Liver (tissue), 9 donors: ENCODE measurements around the gene GLS. TPM values are rescaled to one million over a fixed set of nuclear protein-coding genes. Genes with fewer than 3 reads are reported as not detected.

ENCODE experiments used
- DNase-seq: peaks from one replicate; pipeline ENCODE4 v3.0.0-alpha.2; 2017; ENCODE audit warnings: low spot score
- H3K27ac ChIP-seq, 2 donors: one replicate each; pipeline ENCODE4 v1.7.0; 2013; ENCODE audit warnings: inconsistent platforms in 2 of 2, low read length in 2 of 2, control low read depth in 1 of 2, low read depth in 1 of 2, mild to moderate bottlenecking in 1 of 2
- H3K27me3 ChIP-seq, 4 donors: one replicate each; pipeline versions ENCODE4 v1.6.1 to v1.7.0; 2013; ENCODE audit warnings: low read length in 3 of 4, inconsistent platforms in 1 of 4, mild to moderate bottlenecking in 1 of 4, moderate library complexity in 1 of 4; ENCODE audit not compliant: control insufficient read depth in 4 of 4, insufficient read depth in 4 of 4
- H3K36me3 ChIP-seq, 4 donors: one replicate each; pipeline versions ENCODE4 v1.6.1 to v1.7.0; 2013; ENCODE audit warnings: low read length in 3 of 4, mild to moderate bottlenecking in 3 of 4, low read depth in 1 of 4, moderate library complexity in 1 of 4; ENCODE audit not compliant: control insufficient read depth in 4 of 4, insufficient read depth in 3 of 4
- H3K4me1 ChIP-seq, 4 donors: one replicate each; pipeline versions ENCODE4 v1.6.1 to v1.7.0; 2013; ENCODE audit warnings: low read length in 3 of 4, mild to moderate bottlenecking in 3 of 4, moderate library complexity in 1 of 4; ENCODE audit not compliant: control insufficient read depth in 4 of 4, insufficient read depth in 4 of 4
- H3K4me3 ChIP-seq, 3 donors: one replicate each; pipeline versions ENCODE4 v1.6.1 to v1.7.0; 2013; ENCODE audit warnings: low read length in 3 of 3, control low read depth in 1 of 3, low read depth in 1 of 3, mild to moderate bottlenecking in 1 of 3
- H3K9ac ChIP-seq, 2 donors: one replicate each; pipeline ENCODE4 v1.7.0; 2013; ENCODE audit warnings: low read length in 2 of 2, mild to moderate bottlenecking in 2 of 2, moderate library complexity in 2 of 2, control low read depth in 1 of 2, low read depth in 1 of 2
- H3K9me3 ChIP-seq, 4 donors: one replicate each; pipeline versions ENCODE4 v1.6.1 to v1.7.0; 2013; ENCODE audit warnings: low read length in 3 of 4; ENCODE audit not compliant: control insufficient read depth in 4 of 4
- ATF3 ChIP-seq: IDR thresholded peaks from 2 replicates; pipeline ENCODE4 v1.6.1; 2016; ENCODE audit warnings: antibody characterized with exemption
- CTCF ChIP-seq: fragments of 150-350 bp; IDR thresholded peaks from 2 replicates; pipeline ENCODE4 v1.5.1; 2017; ENCODE audit warnings: improper control_type of control experiment, low read depth, low read length; ENCODE audit not compliant: missing input control
- EGR1 ChIP-seq, 2 donors: IDR thresholded peaks; 2 replicates each; pipeline ENCODE4 v1.6.1; 2016 to 2018; ENCODE audit warnings: antibody characterized with exemption in 2 of 2, low read depth in 2 of 2
- FOXA1 ChIP-seq: IDR thresholded peaks from 2 replicates; pipeline ENCODE4 v1.6.1; 2016; ENCODE audit warnings: antibody characterized with exemption
- FOXA2 ChIP-seq: IDR thresholded peaks from 2 replicates; pipeline ENCODE4 v1.6.1; 2016; ENCODE audit warnings: antibody characterized with exemption
- GABPA ChIP-seq, 2 donors: IDR thresholded peaks in 1 of 2; conservative IDR thresholded peaks in 1 of 2; 2 replicates each; pipeline ENCODE4 v1.6.1; 2016; ENCODE audit warnings: antibody characterized with exemption in 2 of 2, mild to moderate bottlenecking in 1 of 2, moderate library complexity in 1 of 2
- HNF4A ChIP-seq, 2 donors: conservative IDR thresholded peaks; 2 replicates each; pipeline ENCODE4 v1.6.1; 2016; ENCODE audit warnings: antibody characterized with exemption in 2 of 2, mild to moderate bottlenecking in 2 of 2
- HNF4G ChIP-seq: IDR thresholded peaks from 2 replicates; pipeline ENCODE4 v1.6.1; 2016; ENCODE audit warnings: antibody characterized with exemption
- JUND ChIP-seq, 2 donors: IDR thresholded peaks; 2 replicates each; pipeline ENCODE4 v1.6.1; 2016; ENCODE audit warnings: antibody characterized with exemption in 2 of 2
- MAX ChIP-seq: IDR thresholded peaks from 2 replicates; pipeline ENCODE4 v1.6.1; 2016; ENCODE audit warnings: antibody characterized with exemption
- NR2F2 ChIP-seq: IDR thresholded peaks from 2 replicates; pipeline ENCODE4 v1.6.1; 2016; ENCODE audit warnings: antibody characterized with exemption
- RAD21 ChIP-seq, 2 donors: IDR thresholded peaks; 2 replicates each; pipeline ENCODE4 v1.6.1; 2016; ENCODE audit warnings: antibody characterized with exemption in 2 of 2, mild to moderate bottlenecking in 2 of 2
- REST ChIP-seq: IDR thresholded peaks from 2 replicates; pipeline ENCODE4 v1.6.1; 2016; ENCODE audit warnings: antibody characterized with exemption, mild to moderate bottlenecking
- RXRA ChIP-seq, 2 donors: IDR thresholded peaks; 2 replicates each; pipeline ENCODE4 v1.6.1; 2017 to 2018; ENCODE audit warnings: antibody characterized with exemption in 2 of 2, mild to moderate bottlenecking in 1 of 2
- SP1 ChIP-seq: IDR thresholded peaks from 2 replicates; pipeline ENCODE4 v1.6.1; 2018; ENCODE audit warnings: antibody characterized with exemption, mild to moderate bottlenecking
- TAF1 ChIP-seq: conservative IDR thresholded peaks from 2 replicates; pipeline ENCODE4 v1.6.1; 2016; ENCODE audit warnings: antibody characterized with exemption, mild to moderate bottlenecking
- YY1 ChIP-seq: IDR thresholded peaks from 2 replicates; pipeline ENCODE4 v1.6.1; 2016; ENCODE audit warnings: antibody characterized with exemption, mild to moderate bottlenecking
- ZBTB33 ChIP-seq: IDR thresholded peaks from 2 replicates; pipeline ENCODE4 v1.6.1; 2016; ENCODE audit warnings: antibody characterized with exemption
- WGBS: extraction: QIAGEN DNeasy Blood & Tissue Kit; methylation state at CpG from one replicate; pipeline ENCODE4 v1.1.7; 2013; 5-methylcytosine and 5-hydroxymethylcytosine counted together
- polyA plus RNA-seq, 2 donors: library from polyadenylated mRNA; stranded (reverse) in 1 of 2; unstranded in 1 of 2; fragments of 200-250 nt in 1 of 2; fragments of >200 nt in 1 of 2; fragmentation: Nextera tagmentation in 1 of 2; extraction: Ambion mirVana in 1 of 2; gene quantifications; one replicate each; pipeline versions ENCODE4 v1.2.1 to v1.2.3, GENCODE V29; 2013 to 2015
- total RNA-seq, 2 donors: library from RNA; depleted of rRNA; stranded (reverse); fragments of >200 nt; gene quantifications; one replicate each; pipeline ENCODE4 v1.2.3, GENCODE V29; 2014
- donor health status: healthy.
- donor health status: healthy.
- donor health status: healthy.
- donor health status: healthy.
- donor health status: healthy.

Gene GLS
- total and polyA plus RNA-seq, 4 donors = 4.3 to 38.6 (median 16.5) TPM

GRCh38 chr2:190911813-190912212 lies 31.2 kb downstream of the GLS start:
- Histone ChIP-seq H3K27ac (no peak overlapping the region), H3K9me3 (no peaks in the 10 kb centered on the region), H3K36me3 (no peaks in the 10 kb centered on the region), H3K9ac (no peak overlapping the region), H3K4me1 (no peaks in the 10 kb centered on the region), H3K4me3 (no peak overlapping the region), H3K27me3 (no peaks in the 10 kb centered on the region)
- no peak for TF ChIP-seq TAF1
- no peak for TF ChIP-seq RAD21 (IDR thresholded peaks at IDR 0.05)
- no peak for TF ChIP-seq ZBTB33
- no peak for TF ChIP-seq FOXA1
- no peak for TF ChIP-seq MAX
- no peak for TF ChIP-seq NR2F2
- no peak for TF ChIP-seq RXRA (IDR thresholded peaks at IDR 0.05)
- no peak for TF ChIP-seq ATF3
- no peak for TF ChIP-seq SP1
- TF ChIP-seq YY1 = no peak
- no peak for TF ChIP-seq JUND (IDR thresholded peaks at IDR 0.05)
- no peak for TF ChIP-seq HNF4G
- no peak for TF ChIP-seq EGR1 (IDR thresholded peaks at IDR 0.05; ENCODE audit: low read depth in 2 of 2)
- no peak for TF ChIP-seq HNF4A (conservative IDR thresholded peaks at IDR 0.05)
- no peak for TF ChIP-seq GABPA (IDR thresholded peaks at IDR 0.05 in 1 of 2, conservative IDR thresholded peaks at IDR 0.05 in 1 of 2)
- TF ChIP-seq FOXA2 = no peak
- TF ChIP-seq REST = no peak
- TF ChIP-seq CTCF = no peak
- DNase-seq = no peak
- 86% methylated on average over 3 of the region's 3 CpGs for WGBS

GRCh38 chr2:190912726-190913125 lies 32.1 kb downstream of the GLS start:
- Histone ChIP-seq H3K27me3 (no peaks in the 10 kb centered on the region), H3K4me1 (no peaks in the 10 kb centered on the region), H3K9me3 (no peaks in the 10 kb centered on the region), H3K4me3 (no peak overlapping the region), H3K9ac (no peak overlapping the region), H3K27ac (no peak overlapping the region), H3K36me3 (no peaks in the 10 kb centered on the region)
- no peak for TF ChIP-seq ATF3
- no peak for TF ChIP-seq FOXA2
- TF ChIP-seq ZBTB33 = no peak
- no peak for TF ChIP-seq YY1
- TF ChIP-seq HNF4A (conservative IDR thresholded peaks at IDR 0.05) = no peak
- TF ChIP-seq HNF4G = no peak
- no peak for TF ChIP-seq FOXA1
- TF ChIP-seq GABPA (IDR thresholded peaks at IDR 0.05 in 1 of 2, conservative IDR thresholded peaks at IDR 0.05 in 1 of 2) = no peak
- TF ChIP-seq RXRA (IDR thresholded peaks at IDR 0.05) = no peak
- 95% methylated on average over 5 of the region's 5 CpGs for WGBS
- DNase-seq = no peak
